Astrocyte (in vitro differentiated cells and primary cell): ENCODE results near the gene MIOX. TPM values are rescaled to one million over a fixed set of nuclear protein-coding genes. Genes with fewer than 3 reads are reported as not detected.

Experiments
- DNase-seq: peaks from one replicate; pipeline ENCODE4 v3.0.0-alpha.2; 2010; ENCODE audit warnings: low read depth
- FAIRE-seq: peaks from 2 replicates; lab custom pipeline; 2011; peaks lifted over from hg19 to GRCh38; lab: Jason Lieb, UNC
- H2AFZ ChIP-seq: 2 replicates; pipeline ENCODE4 v1.6.0; 2012; ENCODE audit warnings: low read depth, low read length, inconsistent platforms
- H3K27ac ChIP-seq: 2 replicates; pipeline ENCODE4 v1.5.1; 2011; ENCODE audit warnings: low read depth, low read length, inconsistent platforms
- H3K27me3 ChIP-seq: 2 replicates; pipeline ENCODE4 v1.6.0; 2011; ENCODE audit warnings: low read length, inconsistent platforms; ENCODE audit not compliant: insufficient read depth
- H3K36me3 ChIP-seq: 2 replicates; pipeline ENCODE4 v1.5.1; 2011; ENCODE audit warnings: low read length, inconsistent platforms; ENCODE audit not compliant: insufficient read depth
- H3K4me1 ChIP-seq: 2 replicates; pipeline ENCODE4 v1.5.1; 2011; ENCODE audit warnings: low read length, inconsistent platforms; ENCODE audit not compliant: insufficient read depth
- H3K4me2 ChIP-seq: 2 replicates; pipeline ENCODE4 v1.6.0; 2012; ENCODE audit warnings: low read length, inconsistent platforms
- H3K4me3 ChIP-seq: 2 replicates; pipeline ENCODE4 v1.5.1; 2011; ENCODE audit warnings: low read depth, mild to moderate bottlenecking, low read length, inconsistent platforms; ENCODE audit not compliant: insufficient read depth
- H3K79me2 ChIP-seq: 2 replicates; pipeline ENCODE4 v1.6.0; 2012; ENCODE audit warnings: mild to moderate bottlenecking, low read length, inconsistent platforms; ENCODE audit not compliant: insufficient read depth
- H3K9ac ChIP-seq: 2 replicates; pipeline ENCODE4 v1.6.0; 2012; ENCODE audit warnings: mild to moderate bottlenecking, low read length, inconsistent platforms
- H3K9me3 ChIP-seq: 2 replicates; pipeline ENCODE4 v1.5.1; 2012; ENCODE audit warnings: low read depth, mild to moderate bottlenecking, low read length, inconsistent platforms; ENCODE audit not compliant: insufficient read depth
- H4K20me1 ChIP-seq: 2 replicates; pipeline ENCODE4 v1.6.0; 2012; ENCODE audit warnings: low read length, inconsistent platforms; ENCODE audit not compliant: insufficient read depth
- H3K27ac Mint-ChIP-seq: one replicate; pipeline ENCODE4 v1.8.0; 2021; ENCODE audit warnings: mild to moderate bottlenecking, mixed read lengths; ENCODE audit not compliant: unreplicated experiment
- H3K27me3 Mint-ChIP-seq: one replicate; pipeline ENCODE4 v1.8.0; 2021; ENCODE audit warnings: low read depth, mixed read lengths; ENCODE audit not compliant: unreplicated experiment
- H3K36me3 Mint-ChIP-seq: one replicate; pipeline ENCODE4 v1.8.0; 2021; ENCODE audit warnings: low read depth, mixed read lengths; ENCODE audit not compliant: unreplicated experiment
- H3K4me1 Mint-ChIP-seq: one replicate; pipeline ENCODE4 v1.8.0; 2021; ENCODE audit warnings: low read depth, mixed read lengths; ENCODE audit not compliant: unreplicated experiment
- H3K4me3 Mint-ChIP-seq: one replicate; pipeline ENCODE4 v1.8.0; 2021; ENCODE audit warnings: mild to moderate bottlenecking, moderate library complexity, mixed read lengths; ENCODE audit not compliant: unreplicated experiment
- H3K9me3 Mint-ChIP-seq: one replicate; pipeline ENCODE4 v1.8.0; 2021; ENCODE audit warnings: mild to moderate bottlenecking, mixed read lengths; ENCODE audit not compliant: unreplicated experiment
- CTCF ChIP-seq: IDR thresholded peaks from 2 replicates; pipeline ENCODE4 v1.5.1; 2011; ENCODE audit warnings: low read depth, mild to moderate bottlenecking, inconsistent platforms, low read length, moderate library complexity; ENCODE audit not compliant: insufficient read depth
- EZH2 ChIP-seq: IDR thresholded peaks from 2 replicates; pipeline ENCODE4 v1.6.1; 2012; ENCODE audit warnings: mild to moderate bottlenecking, low read length, inconsistent platforms; ENCODE audit not compliant: insufficient read depth
- total RNA-seq: library from RNA; stranded (reverse); gene quantifications from 2 replicates; pipeline ENCODE4 v1.2.1, GENCODE V29; 2021

The MIOX gene
- total RNA-seq, 1 donor from 2014 or later: 0.91 TPM

GRCh38 chr22:50505276-50505775 lies 18.7 kb downstream of the MIOX start:
- Mint-ChIP-seq H3K36me3 (no peaks in the 10 kb centered on the region), H3K27ac (no peak overlapping the region), H3K9me3 (no peaks in the 10 kb centered on the region), H3K27me3 (no peaks in the 10 kb centered on the region), H3K4me1 (peaks cover 2% of the 10 kb centered on the region), H3K4me3 (no peak overlapping the region)
- H3K9ac ChIP-seq: no peak overlapping the region
- H3K4me1 ChIP-seq: peaks cover 14% of the 10 kb centered on the region
- no peak overlapping the region for H3K27ac ChIP-seq
- H3K27me3 ChIP-seq: no peaks in the 10 kb centered on the region
- peaks cover 47% of the 10 kb centered on the region for H3K79me2 ChIP-seq
- H2AFZ ChIP-seq: no peak overlapping the region
- peaks cover 26% of the 10 kb centered on the region for H4K20me1 ChIP-seq
- no peak overlapping the region for H3K4me2 ChIP-seq
- TF ChIP-seq CTCF (no peak), EZH2 (no peak)
- peaks cover 4% of the 10 kb centered on the region for H3K36me3 ChIP-seq
- no peaks in the 10 kb centered on the region for H3K9me3 ChIP-seq
- FAIRE-seq (no peak), DNase-seq (no peak)
- no peak overlapping the region for H3K4me3 ChIP-seq

GRCh38 chr22:50505776-50506610 lies 19.3 kb downstream of the MIOX start:
- H3K27me3 Mint-ChIP-seq: no peaks in the 10 kb centered on the region
- peak overlapping the region; percentile 97 for H3K4me3 Mint-ChIP-seq
- Histone ChIP-seq H3K4me3 (no peak overlapping the region), H2AFZ (no peak overlapping the region), H3K79me2 (peaks cover 52% of the 10 kb centered on the region), H3K9me3 (no peaks in the 10 kb centered on the region), H3K4me1 (peaks cover 14% of the 10 kb centered on the region), H3K36me3 (peaks cover 4% of the 10 kb centered on the region), H3K27ac (no peak overlapping the region), H4K20me1 (peaks cover 26% of the 10 kb centered on the region), H3K4me2 (peak overlapping the region; percentile 99), H3K9ac (peak overlapping the region; percentile 98), H3K27me3 (no peaks in the 10 kb centered on the region)
- H3K4me1 Mint-ChIP-seq: peaks cover 2% of the 10 kb centered on the region
- no peak overlapping the region for H3K27ac Mint-ChIP-seq
- DNase-seq (no peak), FAIRE-seq (no peak)
- H3K9me3 Mint-ChIP-seq: no peaks in the 10 kb centered on the region
- H3K36me3 Mint-ChIP-seq: no peaks in the 10 kb centered on the region
- TF ChIP-seq CTCF (no peak), EZH2 (no peak)
